Liver (tissue), 9 donors: ENCODE data around the gene FNDC10. TPM values are rescaled to one million over a fixed set of nuclear protein-coding genes. Genes with fewer than 3 reads are reported as not detected.

Source experiments
- DNase-seq: peaks from one replicate; pipeline ENCODE4 v3.0.0-alpha.2; 2017; ENCODE audit warnings: low spot score
- H3K27ac ChIP-seq, 2 donors: one replicate each; pipeline ENCODE4 v1.7.0; 2013; ENCODE audit warnings: inconsistent platforms in 2 of 2, low read length in 2 of 2, control low read depth in 1 of 2, low read depth in 1 of 2, mild to moderate bottlenecking in 1 of 2
- H3K27me3 ChIP-seq, 4 donors: one replicate each; pipeline versions ENCODE4 v1.6.1 to v1.7.0; 2013; ENCODE audit warnings: low read length in 3 of 4, inconsistent platforms in 1 of 4, mild to moderate bottlenecking in 1 of 4, moderate library complexity in 1 of 4; ENCODE audit not compliant: control insufficient read depth in 4 of 4, insufficient read depth in 4 of 4
- H3K36me3 ChIP-seq, 4 donors: one replicate each; pipeline versions ENCODE4 v1.6.1 to v1.7.0; 2013; ENCODE audit warnings: low read length in 3 of 4, mild to moderate bottlenecking in 3 of 4, low read depth in 1 of 4, moderate library complexity in 1 of 4; ENCODE audit not compliant: control insufficient read depth in 4 of 4, insufficient read depth in 3 of 4
- H3K4me1 ChIP-seq, 4 donors: one replicate each; pipeline versions ENCODE4 v1.6.1 to v1.7.0; 2013; ENCODE audit warnings: low read length in 3 of 4, mild to moderate bottlenecking in 3 of 4, moderate library complexity in 1 of 4; ENCODE audit not compliant: control insufficient read depth in 4 of 4, insufficient read depth in 4 of 4
- H3K4me3 ChIP-seq, 3 donors: one replicate each; pipeline versions ENCODE4 v1.6.1 to v1.7.0; 2013; ENCODE audit warnings: low read length in 3 of 3, control low read depth in 1 of 3, low read depth in 1 of 3, mild to moderate bottlenecking in 1 of 3
- H3K9ac ChIP-seq, 2 donors: one replicate each; pipeline ENCODE4 v1.7.0; 2013; ENCODE audit warnings: low read length in 2 of 2, mild to moderate bottlenecking in 2 of 2, moderate library complexity in 2 of 2, control low read depth in 1 of 2, low read depth in 1 of 2
- H3K9me3 ChIP-seq, 4 donors: one replicate each; pipeline versions ENCODE4 v1.6.1 to v1.7.0; 2013; ENCODE audit warnings: low read length in 3 of 4; ENCODE audit not compliant: control insufficient read depth in 4 of 4
- HNF4A ChIP-seq, 2 donors: conservative IDR thresholded peaks; 2 replicates each; pipeline ENCODE4 v1.6.1; 2016; ENCODE audit warnings: antibody characterized with exemption in 2 of 2, mild to moderate bottlenecking in 2 of 2
- HNF4G ChIP-seq: IDR thresholded peaks from 2 replicates; pipeline ENCODE4 v1.6.1; 2016; ENCODE audit warnings: antibody characterized with exemption
- NR2F2 ChIP-seq: IDR thresholded peaks from 2 replicates; pipeline ENCODE4 v1.6.1; 2016; ENCODE audit warnings: antibody characterized with exemption
- TAF1 ChIP-seq: conservative IDR thresholded peaks from 2 replicates; pipeline ENCODE4 v1.6.1; 2016; ENCODE audit warnings: antibody characterized with exemption, mild to moderate bottlenecking
- YY1 ChIP-seq: IDR thresholded peaks from 2 replicates; pipeline ENCODE4 v1.6.1; 2016; ENCODE audit warnings: antibody characterized with exemption, mild to moderate bottlenecking
- WGBS: extraction: QIAGEN DNeasy Blood & Tissue Kit; methylation state at CpG from one replicate; pipeline ENCODE4 v1.1.7; 2013; 5-methylcytosine and 5-hydroxymethylcytosine counted together
- polyA plus RNA-seq, 2 donors: library from polyadenylated mRNA; stranded (reverse) in 1 of 2; unstranded in 1 of 2; fragments of 200-250 nt in 1 of 2; fragments of >200 nt in 1 of 2; fragmentation: Nextera tagmentation in 1 of 2; extraction: Ambion mirVana in 1 of 2; gene quantifications; one replicate each; pipeline versions ENCODE4 v1.2.1 to v1.2.3, GENCODE V29; 2013 to 2015
- total RNA-seq, 2 donors: library from RNA; depleted of rRNA; stranded (reverse); fragments of >200 nt; gene quantifications; one replicate each; pipeline ENCODE4 v1.2.3, GENCODE V29; 2014
- TF ChIP-seq, protein P1 (sequence below): fragments of 150-350 bp; IDR thresholded peaks from 2 replicates; pipeline ENCODE4 v1.5.1; 2017; ENCODE audit warnings: improper control_type of control experiment, low read depth, low read length; ENCODE audit not compliant: missing input control
- TF ChIP-seq, protein P2 (sequence below): IDR thresholded peaks from 2 replicates; pipeline ENCODE4 v1.6.1; 2016; ENCODE audit warnings: antibody characterized with exemption, mild to moderate bottlenecking
- TF ChIP-seq, protein P3 (sequence below): IDR thresholded peaks from 2 replicates; pipeline ENCODE4 v1.6.1; 2016; ENCODE audit warnings: antibody characterized with exemption
- donor health status: healthy.
- donor health status: healthy.
- donor health status: healthy.
- donor health status: healthy.
- donor health status: healthy.

FNDC10 gene
- total and polyA plus RNA-seq, 4 donors: 0.08 to 0.58 (median 0.25) TPM

DNA sequence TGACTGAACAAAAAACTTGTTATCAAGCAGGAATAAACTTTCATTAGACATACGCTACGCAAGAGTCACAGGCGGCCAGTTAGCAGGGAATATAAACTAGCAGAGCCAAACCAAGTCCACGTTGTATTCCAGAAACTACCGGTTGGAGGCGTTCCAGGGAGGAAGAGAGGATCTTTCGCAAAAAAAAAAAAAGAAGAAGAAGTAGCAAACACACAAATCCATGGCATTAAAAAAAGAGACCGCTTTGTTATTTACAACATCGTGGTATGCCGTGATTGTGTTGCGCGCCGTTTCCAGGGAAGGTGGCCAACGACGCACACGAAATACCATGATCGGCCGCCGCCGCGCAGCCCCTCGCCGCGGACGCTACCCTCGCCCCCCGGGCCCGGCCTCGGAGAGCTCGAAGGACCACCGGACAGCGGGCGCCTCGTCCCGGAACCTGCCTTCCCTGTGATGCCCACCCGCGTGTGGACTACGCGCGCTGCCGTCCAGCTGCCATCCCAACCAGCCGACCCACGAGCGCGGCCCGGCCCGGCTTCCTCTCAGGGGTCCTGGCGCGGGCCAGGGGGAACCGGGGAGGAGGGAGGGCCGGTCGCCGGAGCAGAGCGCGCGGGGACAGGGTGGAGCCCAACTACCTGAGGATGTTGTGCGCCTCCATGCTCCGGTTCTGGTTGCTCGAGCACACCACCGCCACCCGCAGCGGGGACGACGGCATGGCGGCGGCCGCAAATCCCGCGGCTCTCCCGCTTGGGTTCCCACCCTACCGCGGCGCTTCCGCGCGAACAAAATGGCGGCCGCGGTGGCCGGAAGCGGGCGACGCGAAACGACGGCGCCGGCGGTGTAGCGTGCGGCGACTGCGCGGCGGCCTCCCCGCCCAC lies 25.9 kb downstream of the FNDC10 start:
- TF ChIP-seq TAF1: no peak
- TF ChIP-seq, protein P1, sequence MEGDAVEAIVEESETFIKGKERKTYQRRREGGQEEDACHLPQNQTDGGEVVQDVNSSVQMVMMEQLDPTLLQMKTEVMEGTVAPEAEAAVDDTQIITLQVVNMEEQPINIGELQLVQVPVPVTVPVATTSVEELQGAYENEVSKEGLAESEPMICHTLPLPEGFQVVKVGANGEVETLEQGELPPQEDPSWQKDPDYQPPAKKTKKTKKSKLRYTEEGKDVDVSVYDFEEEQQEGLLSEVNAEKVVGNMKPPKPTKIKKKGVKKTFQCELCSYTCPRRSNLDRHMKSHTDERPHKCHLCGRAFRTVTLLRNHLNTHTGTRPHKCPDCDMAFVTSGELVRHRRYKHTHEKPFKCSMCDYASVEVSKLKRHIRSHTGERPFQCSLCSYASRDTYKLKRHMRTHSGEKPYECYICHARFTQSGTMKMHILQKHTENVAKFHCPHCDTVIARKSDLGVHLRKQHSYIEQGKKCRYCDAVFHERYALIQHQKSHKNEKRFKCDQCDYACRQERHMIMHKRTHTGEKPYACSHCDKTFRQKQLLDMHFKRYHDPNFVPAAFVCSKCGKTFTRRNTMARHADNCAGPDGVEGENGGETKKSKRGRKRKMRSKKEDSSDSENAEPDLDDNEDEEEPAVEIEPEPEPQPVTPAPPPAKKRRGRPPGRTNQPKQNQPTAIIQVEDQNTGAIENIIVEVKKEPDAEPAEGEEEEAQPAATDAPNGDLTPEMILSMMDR: peak; percentile 19
- TF ChIP-seq, protein P2, sequence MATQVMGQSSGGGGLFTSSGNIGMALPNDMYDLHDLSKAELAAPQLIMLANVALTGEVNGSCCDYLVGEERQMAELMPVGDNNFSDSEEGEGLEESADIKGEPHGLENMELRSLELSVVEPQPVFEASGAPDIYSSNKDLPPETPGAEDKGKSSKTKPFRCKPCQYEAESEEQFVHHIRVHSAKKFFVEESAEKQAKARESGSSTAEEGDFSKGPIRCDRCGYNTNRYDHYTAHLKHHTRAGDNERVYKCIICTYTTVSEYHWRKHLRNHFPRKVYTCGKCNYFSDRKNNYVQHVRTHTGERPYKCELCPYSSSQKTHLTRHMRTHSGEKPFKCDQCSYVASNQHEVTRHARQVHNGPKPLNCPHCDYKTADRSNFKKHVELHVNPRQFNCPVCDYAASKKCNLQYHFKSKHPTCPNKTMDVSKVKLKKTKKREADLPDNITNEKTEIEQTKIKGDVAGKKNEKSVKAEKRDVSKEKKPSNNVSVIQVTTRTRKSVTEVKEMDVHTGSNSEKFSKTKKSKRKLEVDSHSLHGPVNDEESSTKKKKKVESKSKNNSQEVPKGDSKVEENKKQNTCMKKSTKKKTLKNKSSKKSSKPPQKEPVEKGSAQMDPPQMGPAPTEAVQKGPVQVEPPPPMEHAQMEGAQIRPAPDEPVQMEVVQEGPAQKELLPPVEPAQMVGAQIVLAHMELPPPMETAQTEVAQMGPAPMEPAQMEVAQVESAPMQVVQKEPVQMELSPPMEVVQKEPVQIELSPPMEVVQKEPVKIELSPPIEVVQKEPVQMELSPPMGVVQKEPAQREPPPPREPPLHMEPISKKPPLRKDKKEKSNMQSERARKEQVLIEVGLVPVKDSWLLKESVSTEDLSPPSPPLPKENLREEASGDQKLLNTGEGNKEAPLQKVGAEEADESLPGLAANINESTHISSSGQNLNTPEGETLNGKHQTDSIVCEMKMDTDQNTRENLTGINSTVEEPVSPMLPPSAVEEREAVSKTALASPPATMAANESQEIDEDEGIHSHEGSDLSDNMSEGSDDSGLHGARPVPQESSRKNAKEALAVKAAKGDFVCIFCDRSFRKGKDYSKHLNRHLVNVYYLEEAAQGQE: no peak
- no peak for TF ChIP-seq HNF4A (conservative IDR thresholded peaks at IDR 0.05)
- peak; percentile 96 for TF ChIP-seq YY1
- Histone ChIP-seq H3K9ac (peak overlapping the region; percentile 75 to 97), H3K9me3 (no peaks in the 10 kb centered on the region), H3K27ac (peak overlapping the region; percentile 95 to 99), H3K4me1 (peaks cover 4 to 39% (median 24%) of the 10 kb centered on the region in 4 donors), H3K36me3 (peaks cover 1 to 5% (median 3%) of the 10 kb centered on the region in 4 donors), H3K4me3 (peak overlapping the region; percentile 96 to 99 (median 97)), H3K27me3 (no peaks in the 10 kb centered on the region)
- WGBS: under 1% methylated on average over 96 of the region's 96 CpGs
- no peak for DNase-seq

DNA sequence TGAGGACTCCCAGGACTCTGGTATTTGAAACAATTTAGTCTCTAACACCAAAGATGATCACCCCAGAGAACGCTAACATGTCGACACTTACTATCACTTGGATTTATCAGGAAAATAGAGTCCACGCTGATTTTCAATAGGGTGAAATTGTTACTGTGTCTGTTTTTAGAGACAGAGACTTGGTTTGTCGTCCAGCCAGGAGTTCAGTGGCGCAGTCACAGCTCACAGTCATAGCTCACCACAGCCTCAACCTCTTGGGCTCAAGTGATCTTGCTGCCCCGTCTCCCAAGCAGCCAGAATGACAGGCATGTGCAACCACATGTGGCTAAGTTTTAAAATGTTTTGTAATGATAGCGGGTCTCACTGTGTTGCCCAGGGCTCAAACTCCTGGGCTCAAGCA lies 30.6 kb downstream of the FNDC10 start:
- Histone ChIP-seq H3K9me3 (no peaks in the 10 kb centered on the region), H3K27ac (no peak overlapping the region), H3K36me3 (peaks cover 3 to 12% (median 7%) of the 10 kb centered on the region in 4 donors), H3K27me3 (no peaks in the 10 kb centered on the region), H3K9ac (no peak overlapping the region), H3K4me3 (no peak overlapping the region), H3K4me1 (peaks cover 8 to 49% (median 28%) of the 10 kb centered on the region in 4 donors)
- DNase-seq: no peak
- WGBS: 92% methylated on average over 7 of the region's 7 CpGs
- TF ChIP-seq, protein P2: no peak
- TF ChIP-seq NR2F2 (no peak), HNF4G (no peak)
- TF ChIP-seq, protein P3, sequence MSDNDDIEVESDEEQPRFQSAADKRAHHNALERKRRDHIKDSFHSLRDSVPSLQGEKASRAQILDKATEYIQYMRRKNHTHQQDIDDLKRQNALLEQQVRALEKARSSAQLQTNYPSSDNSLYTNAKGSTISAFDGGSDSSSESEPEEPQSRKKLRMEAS: no peak
